ENCODE measurements around the gene KHDC1.
"Not testable (repeated sequence)": the region's sequence is repeated elsewhere in the genome, so short reads cannot be mapped to it uniquely, and the experiment has no call there.

Gene KHDC1

DNA sequence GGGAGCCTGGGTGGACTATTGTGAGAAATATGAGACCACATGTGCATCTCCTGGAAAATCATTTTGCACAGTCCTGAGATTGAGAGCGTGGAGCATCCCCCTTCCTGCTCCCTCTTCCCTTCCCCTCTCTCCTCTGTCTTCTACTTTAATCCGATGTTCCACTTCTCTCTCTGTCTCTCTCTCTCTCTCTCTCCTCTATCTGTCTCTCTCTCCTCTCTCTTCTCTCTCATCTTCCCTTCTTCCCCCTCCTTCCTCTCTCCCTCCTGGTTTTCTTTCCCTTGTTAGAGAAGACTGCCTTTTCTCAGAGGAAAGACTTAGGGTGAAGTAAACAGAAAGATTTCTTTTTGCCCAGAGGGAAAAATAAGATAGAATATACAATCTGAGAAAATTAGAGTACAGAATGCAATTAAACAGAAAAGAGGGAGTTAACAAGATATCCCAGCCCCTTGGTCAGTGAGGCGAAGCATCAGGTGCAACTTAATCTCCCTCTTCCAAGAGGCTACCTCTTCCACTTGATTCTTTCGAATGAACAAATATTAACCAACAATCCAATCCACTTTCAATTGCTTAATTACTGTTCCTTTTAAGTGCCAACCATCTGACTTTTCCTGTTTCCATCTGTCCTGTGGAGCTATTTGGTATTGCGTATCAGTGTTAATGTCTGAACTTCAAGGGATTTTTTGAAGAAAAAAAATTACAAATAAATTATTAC, 14.6 kb downstream of the KHDC1 start:
- peak; percentile 96 for DNase-seq

DNA sequence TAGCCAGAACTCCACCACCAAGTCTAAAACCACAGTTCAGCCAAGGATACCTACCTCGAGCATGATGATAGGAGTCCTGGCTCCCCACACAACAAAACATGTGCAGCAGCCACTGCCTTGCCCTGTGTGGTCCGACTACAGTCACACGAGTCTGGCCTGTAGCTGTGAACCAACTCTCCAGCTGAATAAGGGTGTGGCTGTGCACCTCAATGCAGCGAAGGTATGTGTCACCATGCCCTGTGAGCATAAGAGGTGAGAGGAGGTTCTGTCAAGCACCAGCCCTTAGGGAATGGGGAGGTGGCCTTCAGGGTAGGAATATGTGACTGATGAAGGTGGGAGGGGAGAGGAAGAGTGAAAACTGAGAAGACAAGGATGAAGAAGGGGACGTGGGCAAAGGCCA, 21.0 kb downstream of the KHDC1 start:
- no peak for DNase-seq

DNA sequence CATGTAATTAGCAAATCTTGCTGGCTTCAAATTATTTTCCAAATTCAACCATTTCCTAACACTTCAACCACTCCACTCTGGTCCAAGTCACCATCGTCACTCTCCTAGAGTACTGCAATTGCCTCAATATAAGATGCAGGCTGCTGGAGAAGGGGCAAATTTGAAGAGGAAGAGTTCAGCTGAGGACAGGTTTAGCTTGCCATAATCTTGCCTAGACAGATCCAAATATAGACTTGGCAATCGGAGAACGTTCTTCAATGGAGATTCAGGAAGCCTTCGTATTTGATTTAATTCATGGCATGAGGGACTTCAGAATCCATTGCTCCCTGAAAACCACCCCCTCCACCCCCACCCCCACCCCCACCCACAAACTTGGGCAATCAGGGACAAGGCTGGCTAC, 22.3 kb downstream of the KHDC1 start:
- no peak for DNase-seq

DNA sequence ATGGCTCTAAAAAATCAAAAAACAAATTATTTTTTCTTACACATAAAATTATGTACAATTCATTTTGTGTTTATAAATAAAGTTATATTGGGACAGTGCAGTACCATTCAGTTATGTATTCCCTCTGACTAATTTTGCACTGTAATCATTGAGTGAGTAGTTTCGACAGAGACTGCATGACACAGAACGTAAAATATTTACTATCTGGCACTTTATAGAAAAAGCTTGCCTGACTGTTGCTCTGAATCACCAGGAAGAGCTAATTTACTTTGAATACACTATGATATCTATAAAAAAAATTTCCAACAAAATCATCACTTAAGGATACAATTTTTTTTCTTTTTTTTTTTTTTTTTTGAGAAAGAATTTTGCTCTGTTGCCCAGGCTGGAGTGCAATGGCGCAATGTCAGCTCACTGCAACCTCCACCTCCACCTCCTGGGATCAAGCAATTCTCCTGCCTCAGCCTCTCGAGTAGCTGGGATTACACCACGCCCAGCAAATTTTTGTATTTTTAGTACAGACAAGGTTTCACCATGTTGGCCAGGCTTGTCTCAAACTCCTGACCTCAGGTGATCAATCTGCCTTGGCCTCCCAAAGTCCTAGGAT, 26.7 kb downstream of the KHDC1 start:
- DNase-seq: no peak

DNA sequence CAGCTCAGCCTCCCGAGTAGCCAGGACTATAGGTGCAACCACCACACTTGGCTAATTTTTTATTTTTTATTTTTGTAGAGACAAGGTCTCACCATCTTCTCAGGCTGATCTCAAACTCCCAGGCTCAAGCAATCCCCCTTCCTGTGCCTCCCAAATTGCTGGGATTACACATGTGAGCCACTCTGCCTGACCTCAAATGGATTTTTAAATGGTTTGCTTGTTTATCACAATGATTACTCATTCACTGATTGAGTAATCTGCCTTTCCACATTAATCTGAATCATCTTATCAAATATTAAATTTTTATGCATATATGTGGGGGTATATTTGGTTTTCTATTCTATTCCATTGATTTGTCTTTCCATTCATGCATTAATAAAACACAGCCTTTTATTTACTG, 28.3 kb downstream of the KHDC1 start:
- no peak for DNase-seq

DNA sequence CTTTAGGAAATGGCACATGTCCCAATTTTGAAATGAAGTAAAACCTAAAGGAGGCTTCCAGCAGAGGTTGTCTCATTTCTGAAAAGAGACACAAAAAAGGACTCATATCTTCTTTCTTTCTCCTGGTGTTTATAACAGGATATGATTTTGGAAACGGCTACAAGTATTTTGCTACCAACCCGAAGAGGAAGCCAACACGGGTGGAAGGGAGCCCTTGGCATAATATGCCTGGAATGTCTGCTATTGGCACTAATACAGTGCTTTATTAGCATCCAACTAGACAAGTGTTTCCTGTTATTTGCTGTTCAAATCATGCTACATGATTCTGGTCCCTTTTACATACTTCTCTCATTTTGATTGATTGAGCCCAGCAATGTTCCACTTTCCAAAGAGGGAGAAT, 29.0 kb downstream of the KHDC1 start:
- DNase-seq: not testable (repeated sequence)

DNA sequence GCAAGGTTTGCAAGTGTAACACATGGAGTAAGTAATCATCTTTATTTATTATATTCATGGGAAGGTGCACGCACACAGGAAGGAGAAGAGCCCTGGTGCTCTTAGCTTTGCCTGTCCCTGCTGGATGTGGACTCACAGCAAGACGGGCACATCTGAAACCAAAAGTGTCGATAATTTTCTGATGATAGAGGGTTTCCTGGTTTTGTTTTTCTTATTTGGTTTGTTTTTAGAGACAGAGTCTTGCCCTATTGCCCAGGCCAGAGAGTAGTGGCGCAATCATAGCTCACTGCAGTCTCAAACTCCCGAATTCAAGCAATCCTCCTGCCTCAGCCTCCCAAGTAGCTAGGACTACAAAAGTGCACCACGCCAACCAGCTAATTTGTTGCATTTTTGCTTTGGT, 29.9 kb downstream of the KHDC1 start:
- DNase-seq: no peak

DNA sequence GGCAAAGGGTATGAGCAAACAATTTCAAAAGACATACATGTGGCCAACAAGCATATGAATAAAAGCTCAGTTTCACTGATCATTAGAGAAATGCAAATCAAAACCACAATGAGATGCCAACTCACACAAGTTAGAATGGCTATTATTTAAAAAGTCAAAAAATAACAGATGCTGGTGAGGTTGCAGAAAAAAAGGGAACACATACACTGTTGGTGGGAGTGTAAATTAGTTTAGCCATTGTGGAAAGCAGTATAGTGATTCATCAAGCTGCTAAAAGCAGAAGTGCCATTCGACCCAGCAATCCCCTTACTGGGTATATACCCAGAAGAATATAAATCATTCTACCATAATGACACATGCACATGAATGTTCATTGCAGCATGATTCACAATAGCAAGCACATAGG, 31.0 kb downstream of the KHDC1 start:
- DNase-seq: no peak

DNA sequence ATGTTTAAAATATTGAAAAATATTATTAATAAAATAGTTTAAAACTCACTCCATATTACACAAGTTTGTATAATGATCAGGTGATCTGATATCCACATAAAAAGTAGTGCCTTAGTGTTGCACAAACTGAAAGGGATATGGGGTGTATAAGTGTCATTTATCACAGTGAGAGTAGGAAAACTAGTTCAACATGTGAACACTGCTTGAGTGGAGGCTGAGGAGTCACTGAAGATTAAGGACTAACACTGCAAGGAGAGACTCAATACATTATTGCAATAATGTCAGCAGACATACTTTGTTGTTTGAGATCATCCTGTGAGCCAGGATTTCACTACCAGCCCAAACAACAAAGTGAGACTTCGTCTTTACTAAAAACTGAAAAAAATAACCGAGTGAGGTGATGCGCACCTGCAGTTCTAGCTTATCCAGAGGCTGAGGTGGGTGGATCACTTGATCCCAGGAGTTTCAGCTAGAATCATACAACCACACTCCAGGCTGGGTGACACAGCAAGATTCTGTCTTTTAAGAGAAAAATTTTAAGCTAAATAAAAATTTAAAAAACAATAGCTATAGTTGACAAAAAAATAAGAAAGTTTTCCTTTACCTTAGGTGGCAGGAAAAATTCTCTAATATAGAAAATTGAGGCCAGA, 35.3 kb downstream of the KHDC1 start:
- DNase-seq: no peak

DNA sequence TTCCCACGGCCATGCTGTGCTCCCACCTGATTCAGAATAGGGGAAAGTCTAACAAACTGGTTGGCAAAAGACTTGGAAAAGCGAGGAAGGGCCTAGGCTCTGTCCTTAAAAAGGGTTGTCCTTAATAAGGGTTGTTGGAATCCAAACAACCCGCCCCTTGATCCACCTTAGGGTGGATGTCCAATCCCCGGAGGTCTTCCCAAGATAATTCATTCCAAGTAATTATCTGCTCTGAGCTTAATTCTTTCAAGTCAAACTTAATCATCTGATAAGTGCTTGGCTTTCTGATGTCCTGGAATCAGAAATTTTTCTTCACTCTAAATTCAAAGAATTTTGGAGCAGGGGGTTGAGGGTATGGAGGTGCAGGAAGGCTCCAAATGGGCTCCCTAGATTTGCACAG, 37.6 kb downstream of the KHDC1 start, which contains the start of gene KHDC1L:
Gene KHDC1L (minus strand): TSS at position 101 of the 400 bp plus-strand sequence. CDS start 88 bp downstream, at position 13.
- DNase-seq: no peak

DNA sequence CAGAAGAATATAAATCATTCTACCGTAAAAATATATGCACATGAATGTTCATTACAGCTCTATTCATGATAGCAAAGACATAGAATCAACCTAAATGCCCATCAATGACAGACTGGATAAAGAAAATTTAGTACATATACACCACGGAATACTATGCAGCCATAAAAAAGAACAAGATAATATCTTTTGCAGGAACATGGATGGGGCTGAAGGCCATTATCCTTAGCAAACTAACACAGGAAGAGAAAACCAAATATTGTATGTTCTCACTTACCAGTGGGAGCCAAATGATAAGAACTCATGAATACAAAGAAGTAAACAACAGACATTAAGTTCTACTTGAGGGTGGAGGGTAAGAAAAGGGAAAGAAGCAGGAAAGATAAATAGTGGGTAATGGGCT, 46.1 kb downstream of the KHDC1 start:
- DNase-seq: no peak

DNA sequence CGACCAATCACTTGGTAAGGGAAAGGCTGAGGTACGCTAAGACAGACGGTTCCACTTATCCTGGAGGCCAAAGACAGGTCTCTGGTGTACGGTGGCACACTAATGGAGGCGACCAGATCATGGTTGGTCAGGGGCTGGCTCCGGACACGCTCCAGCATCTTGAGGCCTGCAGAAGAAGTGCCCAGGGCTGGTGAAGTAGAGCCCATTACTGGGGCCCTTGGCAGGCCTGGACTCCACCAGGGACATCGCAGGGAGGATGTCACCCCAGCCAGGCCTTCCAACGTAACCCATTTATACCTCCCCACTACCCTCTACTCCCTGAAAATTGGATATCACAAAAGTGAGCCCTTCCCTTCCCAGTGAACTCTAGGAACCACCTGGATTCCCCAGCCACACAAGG, 53.9 kb downstream of the KHDC1 start:
- no peak for DNase-seq

DNA sequence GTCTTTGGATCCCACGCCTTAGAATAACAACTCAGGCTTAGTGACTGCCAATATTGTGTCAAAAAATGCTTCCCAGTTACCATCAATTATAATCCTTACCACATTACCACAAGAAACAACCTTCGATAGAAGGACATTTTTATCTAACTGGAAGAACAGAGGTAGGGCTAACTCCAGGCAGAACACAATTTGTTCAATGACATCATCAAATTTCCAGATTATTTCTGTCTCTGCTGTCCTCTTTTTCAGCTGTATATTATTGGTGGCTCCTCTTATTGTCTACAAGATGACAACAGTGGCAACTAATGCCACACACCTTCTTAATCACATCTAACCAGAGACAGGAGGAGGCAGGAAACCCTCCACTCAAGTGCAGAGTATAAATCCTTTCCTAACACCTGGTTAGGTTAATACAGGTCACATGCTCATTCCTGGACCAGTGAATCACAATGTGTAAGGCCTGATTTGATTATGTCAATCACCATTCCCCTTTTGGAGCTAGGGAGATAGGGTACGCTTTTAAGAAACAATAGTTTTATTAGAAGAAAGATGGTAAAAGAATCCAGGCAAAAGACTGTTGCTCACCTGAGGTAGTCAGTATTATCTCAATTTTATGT, 55.7 kb downstream of the KHDC1 start:
- DNase-seq: no peak

DNA sequence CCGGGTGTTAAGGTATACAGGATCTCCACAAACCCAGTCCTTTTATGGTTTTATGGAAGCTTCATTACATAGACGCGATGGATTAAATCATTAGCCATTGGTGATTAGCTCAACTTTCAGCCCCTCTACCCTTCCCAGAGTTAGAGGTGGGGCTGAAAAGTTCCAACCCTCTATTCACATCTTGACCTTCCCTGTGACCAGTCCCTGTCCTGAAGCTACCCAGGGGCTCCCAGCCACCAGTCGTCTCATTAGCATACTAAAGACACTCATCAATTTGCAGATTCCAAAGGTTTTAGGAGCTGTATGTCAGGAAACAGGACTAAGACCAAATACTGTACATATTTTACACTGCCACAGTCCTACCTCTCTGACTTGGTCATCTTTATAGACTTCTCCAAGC, 58.7 kb downstream of the KHDC1 start:
- no peak for DNase-seq

DNA sequence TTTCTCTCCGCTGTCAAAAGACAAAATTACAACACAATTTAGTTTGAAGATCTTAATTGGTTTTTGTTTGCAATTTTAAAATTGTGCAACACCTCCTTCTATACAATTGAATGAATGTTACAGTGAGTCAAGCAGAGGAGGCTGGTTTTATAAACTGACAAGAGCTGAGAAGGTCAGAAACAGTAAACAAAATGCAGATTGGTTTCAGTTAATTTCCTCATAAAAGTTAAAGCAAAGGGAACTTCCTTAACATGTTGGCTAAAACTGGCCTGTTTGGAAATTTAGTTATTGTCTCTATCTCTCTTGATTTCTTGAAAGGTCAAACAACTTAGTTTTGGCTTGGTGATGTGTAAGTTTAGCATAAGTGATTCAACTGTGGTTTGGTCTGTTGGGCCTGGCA, 59.9 kb downstream of the KHDC1 start:
- no peak for DNase-seq

DNA sequence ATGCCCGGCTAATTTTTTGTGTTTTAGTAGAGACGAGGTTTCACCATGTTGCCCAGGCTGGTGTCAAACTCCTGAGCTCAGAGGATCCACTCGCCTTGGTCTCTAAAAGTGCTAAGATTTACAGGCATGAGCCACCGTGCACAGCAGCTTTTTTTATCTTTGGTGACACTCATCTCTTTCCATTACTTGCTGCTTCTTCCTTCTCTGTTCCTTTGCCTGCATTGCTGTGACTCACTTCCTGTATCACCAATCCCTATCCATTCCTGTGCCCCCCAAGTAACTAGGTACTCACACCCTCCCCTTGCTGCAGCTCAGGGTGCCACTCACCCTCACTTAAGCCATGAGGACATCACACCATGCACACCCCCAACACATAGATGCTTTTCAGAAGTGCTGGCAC, 62.3 kb downstream of the KHDC1 start:
- DNase-seq: no peak

DNA sequence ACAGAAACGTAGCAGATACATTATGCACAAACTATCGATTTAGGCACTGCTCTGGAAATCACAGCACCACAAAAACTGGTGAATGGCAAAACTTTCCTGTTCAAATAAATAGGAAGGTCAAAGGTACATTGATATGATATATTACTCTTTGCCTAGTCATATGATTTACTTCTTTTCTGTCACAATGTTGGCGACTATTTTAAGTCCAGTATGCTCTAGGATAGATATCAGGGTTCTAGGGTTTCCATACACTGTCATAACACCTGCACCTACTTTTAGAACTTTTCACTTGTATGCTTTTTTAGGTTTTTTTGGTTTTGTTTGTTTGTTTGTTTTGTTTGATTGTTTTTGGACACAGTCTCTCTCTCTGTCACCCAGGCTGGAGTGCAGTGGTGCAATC, 62.7 kb downstream of the KHDC1 start:
- DNase-seq: no peak

DNA sequence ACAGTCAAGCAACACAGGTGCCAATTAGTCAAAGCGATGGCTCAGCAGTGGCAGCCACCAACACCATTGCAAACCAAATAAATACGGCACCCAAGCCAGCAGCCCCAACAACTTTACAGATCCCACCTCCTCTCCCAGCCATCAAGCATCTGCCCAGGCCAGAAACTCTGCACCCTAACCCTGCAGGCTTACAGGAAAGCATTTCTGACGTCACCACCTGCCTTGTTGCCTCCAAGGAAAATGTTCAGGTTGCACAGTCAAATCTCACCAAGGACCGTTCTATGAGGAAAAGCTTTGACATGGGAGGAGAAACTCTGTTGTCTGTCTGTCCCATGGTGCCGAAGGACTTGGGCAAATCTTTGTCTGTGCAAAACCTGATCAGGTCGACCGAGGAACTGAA, 68.3 kb downstream of the KHDC1 start:
- DNase-seq: no peak

DNA sequence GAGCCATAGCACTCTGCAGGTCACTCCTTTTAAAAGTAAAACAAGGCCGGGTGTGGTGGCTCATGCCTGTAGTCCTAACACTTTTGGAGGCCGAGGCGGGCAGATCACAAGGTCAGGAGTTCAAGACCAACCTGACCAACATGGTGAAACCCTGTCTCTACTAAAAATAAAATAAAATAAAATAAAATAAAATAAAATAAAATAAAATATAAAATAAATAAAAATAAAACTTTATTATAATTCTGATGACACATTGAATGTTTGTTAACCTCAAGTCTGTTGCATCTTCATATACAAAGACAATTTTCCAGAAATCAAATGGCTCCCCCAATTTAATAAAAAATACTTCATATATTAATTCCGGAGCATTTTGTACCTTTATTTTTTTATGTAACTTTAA, 69.7 kb downstream of the KHDC1 start:
- DNase-seq: not testable (repeated sequence)

All from NCI-H524 treated with DMSO at 0.1 percent for 48 hours (cell line).